HT1080 (cell line): ENCODE measurements around the gene F10. TPM values are rescaled to one million over a fixed set of nuclear protein-coding genes. Genes with fewer than 3 reads are reported as not detected.
"Not testable (repeated sequence)": the region's sequence is repeated elsewhere in the genome, so short reads cannot be mapped to it uniquely, and the experiment has no call there.

Experiments
- DNase-seq: peaks from one replicate; pipeline ENCODE4 v3.0.0-alpha.2; 2015; ENCODE audit warnings: low read depth
- polyA plus RNA-seq, 2 experiments: library from polyadenylated mRNA; depleted of rRNA; stranded (reverse); fragments of >200 nt; gene quantifications; 2 replicates each; pipeline ENCODE4 v1.2.3, GENCODE V29; 2015
- total RNA-seq: library from RNA; depleted of rRNA; stranded (reverse); fragments of >200 nt; shearing (Covaris generic); gene quantifications from 2 replicates; pipeline ENCODE4 v1.2.3, GENCODE V29; 2014; rRNA removed

The F10 gene
- total RNA-seq: not detected in 2 replicates
- polyA plus RNA-seq (2015; cell fraction: cytosol; rRNA removed): not detected in 2 replicates
- not detected in 2 replicates for polyA plus RNA-seq (2015; cell fraction: nucleus; rRNA removed)

- no peak for DNase-seq
Observed at GRCh38 chr13:113122550-113123225, at the start of gene F10. F10 (plus strand) TSS chr13:113122799; CDS start chr13:113122856, 57 bp downstream.

GRCh38 chr13:113073942-113074341 is 48.7 kb upstream of the F10 start:
- DNase-seq: no peak

GRCh38 chr13:113074401-113074800 is 48.2 kb upstream of the F10 start:
- no peak for DNase-seq

- no peak for DNase-seq
Observed at GRCh38 chr13:113074876-113075275, 47.7 kb upstream of the F10 start.

- DNase-seq: no peak
Observed at GRCh38 chr13:113075711-113076110, 46.9 kb upstream of the F10 start.

- DNase-seq: no peak
Observed at GRCh38 chr13:113076681-113077401, 45.8 kb upstream of the F10 start.

GRCh38 chr13:113077566-113077952 is 45.0 kb upstream of the F10 start:
- DNase-seq: no peak

GRCh38 chr13:113077953-113078901 is 44.4 kb upstream of the F10 start:
- no peak for DNase-seq

GRCh38 chr13:113078902-113079780 is 43.5 kb upstream of the F10 start:
- DNase-seq: no peak

GRCh38 chr13:113079781-113080080 is 42.9 kb upstream of the F10 start:
- DNase-seq: not testable (repeated sequence)

- no peak for DNase-seq
Observed at GRCh38 chr13:113080361-113080831, 42.2 kb upstream of the F10 start.

GRCh38 chr13:113080901-113081521 is 41.6 kb upstream of the F10 start:
- DNase-seq: no peak

GRCh38 chr13:113082198-113083021 is 40.2 kb upstream of the F10 start:
- no peak for DNase-seq

- DNase-seq: no peak
Observed at GRCh38 chr13:113083022-113083373, 39.6 kb upstream of the F10 start.

GRCh38 chr13:113083402-113084061 is 39.1 kb upstream of the F10 start:
- DNase-seq: peak; percentile 38

GRCh38 chr13:113084094-113084942 is 38.3 kb upstream of the F10 start:
- DNase-seq: no peak

- no peak for DNase-seq
Observed at GRCh38 chr13:113084943-113085540, 37.6 kb upstream of the F10 start.
